HEK293 (cell line): ENCODE data around the gene ECE1.

Source experiments
- EGR2 ChIP-seq: fragments of 450-650 bp; formaldehyde crosslinking; IDR thresholded peaks from 2 replicates; pipeline ENCODE4 v1.5.1; 2016; ENCODE audit warnings: low read depth, missing biosample characterization, missing genetic modification characterization
- GLI4 ChIP-seq: fragments of 450-650 bp; formaldehyde crosslinking; IDR thresholded peaks from 2 replicates; pipeline ENCODE4 v1.5.1; 2016; ENCODE audit warnings: missing biosample characterization, missing genetic modification characterization
- KLF1 ChIP-seq: fragments of 450-650 bp; formaldehyde crosslinking; IDR thresholded peaks from 2 replicates; pipeline ENCODE4 v1.5.1; 2016; ENCODE audit warnings: missing biosample characterization, missing genetic modification characterization
- OSR2 ChIP-seq: fragments of 450-650 bp; formaldehyde crosslinking; IDR thresholded peaks from 2 replicates; pipeline ENCODE4 v1.5.1; 2016; ENCODE audit warnings: missing biosample characterization, missing genetic modification characterization
- PRDM10 ChIP-seq: fragments of 450-650 bp; formaldehyde crosslinking; IDR thresholded peaks from 2 replicates; pipeline ENCODE4 v1.5.1; 2016; ENCODE audit warnings: missing biosample characterization, missing genetic modification characterization
- PRDM4 ChIP-seq: fragments of 450-650 bp; formaldehyde crosslinking; IDR thresholded peaks from 2 replicates; pipeline ENCODE4 v1.5.1; 2017; ENCODE audit warnings: missing biosample characterization, missing genetic modification characterization
- RBAK ChIP-seq: fragments of 450-650 bp; formaldehyde crosslinking; IDR thresholded peaks from 2 replicates; pipeline ENCODE4 v1.5.1; 2016; ENCODE audit warnings: missing biosample characterization, missing genetic modification characterization
- SCRT1 ChIP-seq: fragments of 450-650 bp; formaldehyde crosslinking; IDR thresholded peaks from 2 replicates; pipeline ENCODE4 v1.5.1; 2016; ENCODE audit warnings: missing biosample characterization, missing genetic modification characterization, borderline replicate concordance
- SETDB1 ChIP-seq: IDR thresholded peaks from one replicate; pipeline ENCODE4 v1.6.1; 2017; ENCODE audit warnings: mild to moderate bottlenecking, low read length, moderate library complexity, mixed read lengths; ENCODE audit not compliant: insufficient read length
- WT1 ChIP-seq: fragments of 450-650 bp; formaldehyde crosslinking; IDR thresholded peaks from 2 replicates; pipeline ENCODE4 v1.5.1; 2016; ENCODE audit warnings: missing biosample characterization, missing genetic modification characterization
- YY1 ChIP-seq: fragments of 450-650 bp; formaldehyde crosslinking; IDR thresholded peaks from 2 replicates; pipeline ENCODE4 v1.5.1; 2018; ENCODE audit warnings: missing biosample characterization, missing genetic modification characterization
- YY2 ChIP-seq: fragments of 450-650 bp; formaldehyde crosslinking; IDR thresholded peaks from 2 replicates; pipeline ENCODE4 v1.5.1; 2016; ENCODE audit warnings: missing biosample characterization, missing genetic modification characterization
- ZBTB17 ChIP-seq: fragments of 450-650 bp; formaldehyde crosslinking; IDR thresholded peaks from 2 replicates; pipeline ENCODE4 v1.5.1; 2016; ENCODE audit warnings: missing biosample characterization, missing genetic modification characterization
- ZBTB20 ChIP-seq: fragments of 450-650 bp; formaldehyde crosslinking; IDR thresholded peaks from 2 replicates; pipeline ENCODE4 v1.5.1; 2016; ENCODE audit warnings: missing biosample characterization, missing genetic modification characterization
- ZBTB21 ChIP-seq: fragments of 450-650 bp; formaldehyde crosslinking; IDR thresholded peaks from 2 replicates; pipeline ENCODE4 v1.5.1; 2017; ENCODE audit warnings: missing biosample characterization, missing genetic modification characterization
- ZNF138 ChIP-seq: fragments of 450-650 bp; formaldehyde crosslinking; IDR thresholded peaks from 2 replicates; pipeline ENCODE4 v1.5.1; 2016; ENCODE audit warnings: missing biosample characterization, missing genetic modification characterization, borderline replicate concordance
- ZNF169 ChIP-seq: fragments of 450-650 bp; formaldehyde crosslinking; IDR thresholded peaks from 2 replicates; pipeline ENCODE4 v1.5.1; 2016; ENCODE audit warnings: missing biosample characterization, missing genetic modification characterization
- ZNF184 ChIP-seq: fragments of 450-650 bp; IDR thresholded peaks from 2 replicates; pipeline ENCODE4 v1.5.1; 2018; ENCODE audit warnings: missing biosample characterization, mild to moderate bottlenecking, missing genetic modification characterization
- ZNF211 ChIP-seq: fragments of 450-650 bp; formaldehyde crosslinking; IDR thresholded peaks from 2 replicates; pipeline ENCODE4 v1.5.1; 2016; ENCODE audit warnings: low read depth, missing biosample characterization, missing genetic modification characterization
- ZNF311 ChIP-seq: fragments of 450-650 bp; formaldehyde crosslinking; IDR thresholded peaks from 2 replicates; pipeline ENCODE4 v1.5.1; 2017; ENCODE audit warnings: missing biosample characterization, missing genetic modification characterization, borderline replicate concordance
- ZNF341 ChIP-seq: fragments of 450-650 bp; formaldehyde crosslinking; IDR thresholded peaks from 2 replicates; pipeline ENCODE4; 2016; ENCODE audit warnings: low read depth, missing biosample characterization, missing genetic modification characterization
- ZNF37A ChIP-seq: fragments of 450-650 bp; IDR thresholded peaks from 2 replicates; pipeline ENCODE4 v1.5.1; 2018; ENCODE audit warnings: missing biosample characterization, missing genetic modification characterization
- ZNF404 ChIP-seq: fragments of 450-650 bp; formaldehyde crosslinking; IDR thresholded peaks from 2 replicates; pipeline ENCODE4 v1.5.1; 2017; ENCODE audit warnings: missing biosample characterization, missing genetic modification characterization
- ZNF433 ChIP-seq: fragments of 450-650 bp; formaldehyde crosslinking; IDR thresholded peaks from 2 replicates; pipeline ENCODE4 v1.5.1; 2016; ENCODE audit warnings: missing biosample characterization, missing genetic modification characterization, low read depth
- ZNF48 ChIP-seq: fragments of 450-650 bp; formaldehyde crosslinking; IDR thresholded peaks from 2 replicates; pipeline ENCODE4 v1.5.1; 2016; ENCODE audit warnings: missing biosample characterization, missing genetic modification characterization
- ZNF580 ChIP-seq: fragments of 450-650 bp; formaldehyde crosslinking; IDR thresholded peaks from 2 replicates; pipeline ENCODE4 v1.5.1; 2016; ENCODE audit warnings: missing biosample characterization, missing genetic modification characterization
- ZNF621 ChIP-seq: fragments of 450-650 bp; formaldehyde crosslinking; IDR thresholded peaks from 2 replicates; pipeline ENCODE4 v1.5.1; 2017; ENCODE audit warnings: missing biosample characterization, missing genetic modification characterization
- ZNF707 ChIP-seq: fragments of 450-650 bp; formaldehyde crosslinking; IDR thresholded peaks from 2 replicates; pipeline ENCODE4 v1.5.1; 2016; ENCODE audit warnings: missing biosample characterization, missing genetic modification characterization
- ZNF768 ChIP-seq: fragments of 450-650 bp; formaldehyde crosslinking; IDR thresholded peaks from 2 replicates; pipeline ENCODE4 v1.5.1; 2018; ENCODE audit warnings: missing biosample characterization, mild to moderate bottlenecking, missing genetic modification characterization
- ZNF785 ChIP-seq: fragments of 450-650 bp; formaldehyde crosslinking; IDR thresholded peaks from 2 replicates; pipeline ENCODE4 v1.5.1; 2016; ENCODE audit warnings: missing biosample characterization, missing genetic modification characterization
- TF ChIP-seq, protein P1 (sequence below): fragments of 450-650 bp; formaldehyde crosslinking; IDR thresholded peaks from 2 replicates; pipeline ENCODE4 v1.5.1; 2016; ENCODE audit warnings: missing biosample characterization, missing genetic modification characterization
- TF ChIP-seq, protein P2 (sequence below): fragments of 450-650 bp; formaldehyde crosslinking; IDR thresholded peaks from 2 replicates; pipeline ENCODE4 v1.5.1; 2016; ENCODE audit warnings: missing biosample characterization, missing genetic modification characterization, borderline replicate concordance

ECE1 gene

GRCh38 chr1:21318714-21319159, 28.5 kb upstream of the ECE1 start (continued):
- TF ChIP-seq ZBTB20 (tag by site-specific recombination) (no peak), SCRT1 (no peak; the same call in 1 of the 2 replicates), ZNF341 (tag by site-specific recombination) (peak; percentile 62), ZBTB21 (tag by site-specific recombination) (peak; percentile 94), SETDB1 (no peak), ZNF404 (tag by site-specific recombination) (no peak), ZNF37A (no peak), WT1 (tag by site-specific recombination) (peak; percentile 93), ZNF580 (tag by site-specific recombination) (no peak), RBAK (tag by site-specific recombination) (no peak), ZNF768 (tag by site-specific recombination) (no peak), ZNF311 (tag by site-specific recombination) (no peak), GLI4 (tag by site-specific recombination) (no peak), ZNF184 (tag by site-specific recombination) (peak; percentile 30; the same call in 1 of the 2 replicates), YY2 (tag by site-specific recombination) (no peak), ZNF169 (tag by site-specific recombination) (no peak), ZNF211 (no peak), ZNF138 (no peak), ZNF48 (tag by site-specific recombination) (no peak), ZNF621 (tag by site-specific recombination) (no peak), YY1 (tag by site-specific recombination) (no peak), ZBTB17 (peak; percentile 74), ZNF785 (tag by site-specific recombination) (no peak), PRDM10 (peak; percentile 72), KLF1 (tag by site-specific recombination) (peak; percentile 41; the same call in 1 of the 2 replicates), OSR2 (tag by site-specific recombination) (peak; percentile 100), ZNF433 (no peak), EGR2 (tag by site-specific recombination) (0 out of 2 replicates have a peak, but pooled peaks have one; percentile 15), PRDM4 (peak; percentile 82), ZNF707 (no peak)
- TF ChIP-seq, protein P1, sequence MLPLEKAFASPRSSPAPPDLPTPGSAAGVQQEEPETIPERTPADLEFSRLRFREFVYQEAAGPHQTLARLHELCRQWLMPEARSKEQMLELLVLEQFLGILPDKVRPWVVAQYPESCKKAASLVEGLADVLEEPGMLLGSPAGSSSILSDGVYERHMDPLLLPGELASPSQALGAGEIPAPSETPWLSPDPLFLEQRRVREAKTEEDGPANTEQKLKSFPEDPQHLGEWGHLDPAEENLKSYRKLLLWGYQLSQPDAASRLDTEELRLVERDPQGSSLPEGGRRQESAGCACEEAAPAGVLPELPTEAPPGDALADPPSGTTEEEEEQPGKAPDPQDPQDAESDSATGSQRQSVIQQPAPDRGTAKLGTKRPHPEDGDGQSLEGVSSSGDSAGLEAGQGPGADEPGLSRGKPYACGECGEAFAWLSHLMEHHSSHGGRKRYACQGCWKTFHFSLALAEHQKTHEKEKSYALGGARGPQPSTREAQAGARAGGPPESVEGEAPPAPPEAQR (tag by site-specific recombination): no peak
- TF ChIP-seq, protein P2, sequence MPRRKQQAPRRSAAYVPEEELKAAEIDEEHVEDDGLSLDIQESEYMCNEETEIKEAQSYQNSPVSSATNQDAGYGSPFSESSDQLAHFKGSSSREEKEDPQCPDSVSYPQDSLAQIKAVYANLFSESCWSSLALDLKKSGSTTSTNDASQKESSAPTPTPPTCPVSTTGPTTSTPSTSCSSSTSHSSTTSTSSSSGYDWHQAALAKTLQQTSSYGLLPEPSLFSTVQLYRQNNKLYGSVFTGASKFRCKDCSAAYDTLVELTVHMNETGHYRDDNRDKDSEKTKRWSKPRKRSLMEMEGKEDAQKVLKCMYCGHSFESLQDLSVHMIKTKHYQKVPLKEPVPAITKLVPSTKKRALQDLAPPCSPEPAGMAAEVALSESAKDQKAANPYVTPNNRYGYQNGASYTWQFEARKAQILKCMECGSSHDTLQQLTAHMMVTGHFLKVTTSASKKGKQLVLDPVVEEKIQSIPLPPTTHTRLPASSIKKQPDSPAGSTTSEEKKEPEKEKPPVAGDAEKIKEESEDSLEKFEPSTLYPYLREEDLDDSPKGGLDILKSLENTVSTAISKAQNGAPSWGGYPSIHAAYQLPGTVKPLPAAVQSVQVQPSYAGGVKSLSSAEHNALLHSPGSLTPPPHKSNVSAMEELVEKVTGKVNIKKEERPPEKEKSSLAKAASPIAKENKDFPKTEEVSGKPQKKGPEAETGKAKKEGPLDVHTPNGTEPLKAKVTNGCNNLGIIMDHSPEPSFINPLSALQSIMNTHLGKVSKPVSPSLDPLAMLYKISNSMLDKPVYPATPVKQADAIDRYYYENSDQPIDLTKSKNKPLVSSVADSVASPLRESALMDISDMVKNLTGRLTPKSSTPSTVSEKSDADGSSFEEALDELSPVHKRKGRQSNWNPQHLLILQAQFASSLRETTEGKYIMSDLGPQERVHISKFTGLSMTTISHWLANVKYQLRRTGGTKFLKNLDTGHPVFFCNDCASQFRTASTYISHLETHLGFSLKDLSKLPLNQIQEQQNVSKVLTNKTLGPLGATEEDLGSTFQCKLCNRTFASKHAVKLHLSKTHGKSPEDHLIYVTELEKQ (tag by site-specific recombination): peak; percentile 84; the same call in 1 of the 2 replicates
